Measurements from ENCODE around the gene VAMP3. TPM values are rescaled to one million over a fixed set of nuclear protein-coding genes. Genes with fewer than 3 reads are reported as not detected.
A peak's percentile ranks its signal among the peaks of the same experiment; 100 is the strongest.

VAMP3 gene
- polyA plus RNA-seq, 1 experiment = 177 TPM

DNA sequence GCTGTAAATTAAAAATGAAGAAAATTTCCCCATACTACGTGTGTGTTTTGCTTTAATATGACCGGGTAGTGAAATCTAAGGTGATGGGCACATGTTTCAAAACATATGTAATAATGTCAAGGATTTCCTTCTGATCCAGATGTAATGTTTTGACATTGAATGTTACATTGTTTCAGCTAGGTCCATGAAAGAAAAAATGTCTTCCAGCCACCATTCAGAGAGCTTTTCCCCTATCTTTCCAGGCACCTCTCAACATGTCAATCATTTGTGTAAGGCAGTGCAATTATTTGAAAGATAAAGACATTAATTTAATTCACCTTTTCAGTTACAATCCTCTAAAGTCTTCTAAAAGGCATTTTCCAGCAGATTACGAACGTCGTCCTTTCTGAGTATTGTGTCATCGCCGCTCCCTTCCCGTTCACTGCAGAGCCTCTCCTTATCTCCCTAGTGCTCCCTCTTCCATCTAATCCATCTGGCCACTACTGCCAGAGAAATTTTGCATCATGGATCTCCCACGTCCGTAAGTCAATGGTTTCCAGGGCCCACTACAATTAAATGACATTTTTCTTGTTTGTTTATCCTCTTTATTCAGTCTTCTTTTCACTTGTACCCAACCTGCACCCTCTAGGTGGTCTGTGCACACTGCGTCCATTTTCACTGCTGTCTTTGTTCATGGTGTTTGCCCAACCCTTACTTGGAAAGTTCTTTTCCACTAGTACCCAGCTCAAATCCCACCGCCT lies 1.3 kb upstream of the VAMP3 start:
- no peaks in the 10 kb centered on the region; the same call in 1 of the 2 replicates for H3K9me3 ChIP-seq (ENCODE audit: control insufficient read depth, insufficient read depth, low read length)
- TF ChIP-seq, protein P1, sequence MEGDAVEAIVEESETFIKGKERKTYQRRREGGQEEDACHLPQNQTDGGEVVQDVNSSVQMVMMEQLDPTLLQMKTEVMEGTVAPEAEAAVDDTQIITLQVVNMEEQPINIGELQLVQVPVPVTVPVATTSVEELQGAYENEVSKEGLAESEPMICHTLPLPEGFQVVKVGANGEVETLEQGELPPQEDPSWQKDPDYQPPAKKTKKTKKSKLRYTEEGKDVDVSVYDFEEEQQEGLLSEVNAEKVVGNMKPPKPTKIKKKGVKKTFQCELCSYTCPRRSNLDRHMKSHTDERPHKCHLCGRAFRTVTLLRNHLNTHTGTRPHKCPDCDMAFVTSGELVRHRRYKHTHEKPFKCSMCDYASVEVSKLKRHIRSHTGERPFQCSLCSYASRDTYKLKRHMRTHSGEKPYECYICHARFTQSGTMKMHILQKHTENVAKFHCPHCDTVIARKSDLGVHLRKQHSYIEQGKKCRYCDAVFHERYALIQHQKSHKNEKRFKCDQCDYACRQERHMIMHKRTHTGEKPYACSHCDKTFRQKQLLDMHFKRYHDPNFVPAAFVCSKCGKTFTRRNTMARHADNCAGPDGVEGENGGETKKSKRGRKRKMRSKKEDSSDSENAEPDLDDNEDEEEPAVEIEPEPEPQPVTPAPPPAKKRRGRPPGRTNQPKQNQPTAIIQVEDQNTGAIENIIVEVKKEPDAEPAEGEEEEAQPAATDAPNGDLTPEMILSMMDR (IDR thresholded peaks at IDR 0.05; ENCODE audit: low read depth, low read length) = no peak
- ChIA-PET CTCF (interaction anchor here (0.9 to 5.2 kb wide), 5 partner anchors 15 to 102 kb away, joined by 3 to 39 read pairs (median 3); no protein-coding TSS in a partner anchor), POLR2A (no interaction called here)
- H3K4me3 ChIP-seq (ENCODE audit: low read depth, low read length) = no peak overlapping the region
- DNase-seq (ENCODE audit: low read depth, low spot score) = no peak
- peaks cover 9% of the 10 kb centered on the region for H3K27me3 ChIP-seq (ENCODE audit: control insufficient read depth, insufficient read depth, low read length)
- no peak overlapping the region for H3K27ac ChIP-seq (ENCODE audit: low read depth, low read length)

DNA sequence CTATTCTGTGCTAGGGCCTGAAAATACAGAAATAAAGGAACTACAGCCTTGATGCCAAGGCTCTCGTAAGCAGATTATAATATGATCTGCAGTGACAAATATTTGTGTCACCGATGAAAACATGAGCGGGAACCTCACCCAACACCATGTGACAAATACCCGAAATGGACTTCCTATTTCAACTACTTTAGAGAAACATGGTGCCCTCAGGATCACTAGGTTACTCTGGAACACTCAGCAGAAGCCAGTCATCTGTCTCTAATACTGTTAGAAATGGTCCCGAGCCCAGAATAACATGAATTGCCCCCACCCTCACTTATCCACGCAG lies 463 bp upstream of the VAMP3 start:
- Histone ChIP-seq H3K27me3 (ENCODE audit: control insufficient read depth, insufficient read depth, low read length) (peaks cover 5% of the 10 kb centered on the region), H3K4me3 (ENCODE audit: low read depth, low read length) (peak overlapping the region; percentile 85), H3K27ac (ENCODE audit: low read depth, low read length) (no peak overlapping the region), H3K9me3 (ENCODE audit: control insufficient read depth, insufficient read depth, low read length) (no peaks in the 10 kb centered on the region; the same call in 1 of the 2 replicates)
- ChIA-PET POLR2A (no interaction called here), CTCF (interaction anchor here (0.9 kb wide), 1 partner anchor 18 kb away, joined by 3 read pairs; no protein-coding TSS in a partner anchor)
- TF ChIP-seq, protein P1 (IDR thresholded peaks at IDR 0.05; ENCODE audit: low read depth, low read length) = no peak
- DNase-seq (ENCODE audit: low read depth, low spot score) = no peak

DNA sequence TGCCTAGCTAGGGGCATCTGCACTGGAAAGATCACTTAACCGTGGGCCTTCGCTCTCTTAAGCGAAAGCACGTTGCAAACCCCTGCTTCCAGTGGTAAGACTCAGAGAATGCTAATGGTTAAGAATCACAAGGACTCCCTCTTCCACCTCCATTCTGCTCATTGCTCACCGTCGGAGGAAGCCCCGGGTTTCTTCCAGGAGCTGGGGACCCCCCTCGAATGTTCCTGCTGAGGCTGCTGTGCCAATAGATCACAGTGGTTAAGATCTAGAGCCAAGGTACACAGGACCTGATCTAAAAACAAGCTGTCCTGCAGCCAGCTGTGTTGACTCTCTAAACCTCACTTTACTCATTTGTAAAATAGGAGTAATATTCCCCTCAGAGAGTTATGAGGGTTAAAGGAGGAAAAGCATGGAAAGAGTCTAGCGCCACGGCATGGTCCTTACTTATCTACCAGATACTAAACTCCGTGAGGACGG lies 765 bp downstream of the VAMP3 start:
- ChIA-PET CTCF (interaction anchor here (0.6 to 3.8 kb wide), 3 partner anchors 19 to 169 kb away, joined by 3 to 16 read pairs (median 8); no protein-coding TSS in a partner anchor), POLR2A (interaction anchor here (0.5 kb wide), 1 partner anchor 23 kb away, joined by 3 read pairs; no protein-coding TSS in a partner anchor)
- TF ChIP-seq, protein P1 (IDR thresholded peaks at IDR 0.05; ENCODE audit: low read depth, low read length) = no peak
- H3K4me3 ChIP-seq (ENCODE audit: low read depth, low read length) = peak overlapping the region; percentile 85
- H3K9me3 ChIP-seq (ENCODE audit: control insufficient read depth, insufficient read depth, low read length) = no peaks in the 10 kb centered on the region; the same call in 1 of the 2 replicates
- H3K27me3 ChIP-seq (ENCODE audit: control insufficient read depth, insufficient read depth, low read length) = no peaks in the 10 kb centered on the region
- DNase-seq (ENCODE audit: low read depth, low spot score) = no peak
- H3K27ac ChIP-seq (ENCODE audit: low read depth, low read length) = peak overlapping the region; percentile 40

DNA sequence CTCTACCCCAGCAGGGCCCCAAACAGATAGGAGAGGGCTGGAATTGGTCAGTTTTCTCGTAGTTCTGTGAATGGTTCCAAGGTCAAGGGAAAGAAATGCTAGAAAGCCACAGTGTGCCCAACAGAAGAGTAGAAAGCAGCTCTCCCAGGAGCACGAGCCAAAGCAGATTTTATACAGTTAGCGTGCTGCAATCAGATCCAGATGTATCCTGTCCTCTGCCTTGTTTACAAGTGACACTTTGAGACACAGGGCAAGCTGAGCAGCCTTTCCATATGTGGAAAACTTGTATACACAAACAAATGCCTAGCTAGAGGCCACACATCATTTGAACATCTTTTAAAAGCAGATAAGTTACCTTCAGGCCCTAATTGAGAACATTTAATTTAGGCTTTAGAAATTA lies 6.5 kb downstream of the VAMP3 start:
- ChIA-PET CTCF (no interaction called here), POLR2A (no interaction called here)
- no peak for DNase-seq (ENCODE audit: low read depth, low spot score)

More for the DNA sequence above, 6.5 kb downstream of the VAMP3 start:
- Histone ChIP-seq H3K27ac (ENCODE audit: low read depth, low read length) (no peak overlapping the region), H3K27me3 (ENCODE audit: control insufficient read depth, insufficient read depth, low read length) (no peaks in the 10 kb centered on the region), H3K4me3 (ENCODE audit: low read depth, low read length) (no peak overlapping the region), H3K9me3 (ENCODE audit: control insufficient read depth, insufficient read depth, low read length) (no peaks in the 10 kb centered on the region)
- TF ChIP-seq, protein P1 (IDR thresholded peaks at IDR 0.05; ENCODE audit: low read depth, low read length) = no peak
